Measurements from ENCODE around the gene CYP27A1.

Gene CYP27A1

DNA sequence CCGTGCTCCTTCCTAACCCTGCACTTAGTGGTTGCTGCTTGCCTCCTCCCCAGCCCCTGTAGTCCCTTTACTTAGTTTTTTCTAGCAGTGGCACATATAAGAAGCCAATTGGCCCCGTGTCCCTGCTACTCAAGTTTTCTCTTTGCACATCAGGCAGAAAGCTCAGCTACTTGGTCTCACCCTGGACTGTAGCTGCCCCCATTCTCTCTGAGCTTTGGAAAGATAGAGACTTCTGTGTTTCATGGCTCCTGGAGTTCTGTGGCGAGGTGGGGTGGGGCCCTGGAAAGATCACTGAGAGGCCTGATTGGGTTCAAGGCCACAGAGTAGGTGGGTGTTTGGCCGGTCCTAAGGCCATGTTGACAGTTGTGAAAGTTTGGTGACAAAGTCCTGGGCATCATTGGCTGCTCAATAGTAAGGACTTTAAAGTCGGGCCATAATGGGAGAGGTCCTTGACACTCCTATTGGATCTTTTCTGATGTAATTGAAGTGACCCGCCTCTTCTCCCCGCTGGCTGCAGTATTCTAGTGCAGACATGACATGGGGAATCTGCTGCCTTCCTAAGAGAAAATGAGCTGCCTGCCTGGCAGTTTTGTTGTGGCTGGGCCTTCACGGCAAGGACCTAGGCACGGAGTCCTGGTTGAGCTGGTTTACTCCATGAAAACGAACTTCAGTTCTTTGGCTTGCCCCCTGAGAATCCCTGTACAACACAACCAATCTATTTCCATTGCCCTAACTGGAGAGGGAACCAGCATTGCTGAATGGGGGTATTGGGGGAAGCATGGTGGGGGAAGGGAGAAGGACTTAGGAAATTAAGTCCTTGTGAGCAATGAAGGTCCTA lies 26.2 kb upstream of the CYP27A1 start (continued):
- no peak for TF ChIP-seq TSHZ2 (CRISPR knock-in tag; IDR thresholded peaks at IDR 0.05)
- TF ChIP-seq, protein P1, sequence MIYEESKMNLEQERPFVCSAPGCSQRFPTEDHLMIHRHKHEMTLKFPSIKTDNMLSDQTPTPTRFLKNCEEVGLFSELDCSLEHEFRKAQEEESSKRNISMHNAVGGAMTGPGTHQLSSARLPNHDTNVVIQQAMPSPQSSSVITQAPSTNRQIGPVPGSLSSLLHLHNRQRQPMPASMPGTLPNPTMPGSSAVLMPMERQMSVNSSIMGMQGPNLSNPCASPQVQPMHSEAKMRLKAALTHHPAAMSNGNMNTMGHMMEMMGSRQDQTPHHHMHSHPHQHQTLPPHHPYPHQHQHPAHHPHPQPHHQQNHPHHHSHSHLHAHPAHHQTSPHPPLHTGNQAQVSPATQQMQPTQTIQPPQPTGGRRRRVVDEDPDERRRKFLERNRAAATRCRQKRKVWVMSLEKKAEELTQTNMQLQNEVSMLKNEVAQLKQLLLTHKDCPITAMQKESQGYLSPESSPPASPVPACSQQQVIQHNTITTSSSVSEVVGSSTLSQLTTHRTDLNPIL (CRISPR knock-in tag; IDR thresholded peaks at IDR 0.05; ENCODE audit: low read depth) = no peak
- no peak for TF ChIP-seq RARB (CRISPR knock-in tag; IDR thresholded peaks at IDR 0.05)
- TF ChIP-seq ZNF565 (CRISPR knock-in tag; conservative IDR thresholded peaks at IDR 0.05; ENCODE audit: low read depth) = no peak
- TF ChIP-seq ZC3H10 (CRISPR knock-in tag; IDR thresholded peaks at IDR 0.05) = no peak

- TF ChIP-seq PPARA (CRISPR knock-in tag; IDR thresholded peaks at IDR 0.05; ENCODE audit: borderline replicate concordance) (no peak), SNAI2 (CRISPR knock-in tag; IDR thresholded peaks at IDR 0.05) (no peak), ARNTL (CRISPR knock-in tag; IDR thresholded peaks at IDR 0.05; ENCODE audit: borderline replicate concordance, low read depth) (no peak), RARB (CRISPR knock-in tag; IDR thresholded peaks at IDR 0.05) (no peak), GLIS3 (CRISPR knock-in tag; IDR thresholded peaks at IDR 0.05) (no peak), TSHZ2 (CRISPR knock-in tag; IDR thresholded peaks at IDR 0.05) (no peak), TOX (CRISPR knock-in tag; IDR thresholded peaks at IDR 0.05; ENCODE audit: borderline replicate concordance) (no peak), CSRNP3 (CRISPR knock-in tag; IDR thresholded peaks at IDR 0.05) (no peak), ISL1 (CRISPR knock-in tag; IDR thresholded peaks at IDR 0.05) (no peak), ZFP30 (CRISPR knock-in tag; IDR thresholded peaks at IDR 0.05) (no peak), TCF4 (CRISPR knock-in tag; IDR thresholded peaks at IDR 0.05; ENCODE audit: borderline replicate concordance) (no peak), CSDC2 (CRISPR knock-in tag; IDR thresholded peaks at IDR 0.05) (no peak), OSR1 (CRISPR knock-in tag; IDR thresholded peaks at IDR 0.05) (no peak), ZNF565 (CRISPR knock-in tag; conservative IDR thresholded peaks at IDR 0.05; ENCODE audit: low read depth) (no peak), ZC3H10 (CRISPR knock-in tag; IDR thresholded peaks at IDR 0.05) (no peak), ZNF8 (CRISPR knock-in tag; IDR thresholded peaks at IDR 0.05) (no peak), ZFP3 (CRISPR knock-in tag; IDR thresholded peaks at IDR 0.05) (no peak)
- TF ChIP-seq, protein P2, sequence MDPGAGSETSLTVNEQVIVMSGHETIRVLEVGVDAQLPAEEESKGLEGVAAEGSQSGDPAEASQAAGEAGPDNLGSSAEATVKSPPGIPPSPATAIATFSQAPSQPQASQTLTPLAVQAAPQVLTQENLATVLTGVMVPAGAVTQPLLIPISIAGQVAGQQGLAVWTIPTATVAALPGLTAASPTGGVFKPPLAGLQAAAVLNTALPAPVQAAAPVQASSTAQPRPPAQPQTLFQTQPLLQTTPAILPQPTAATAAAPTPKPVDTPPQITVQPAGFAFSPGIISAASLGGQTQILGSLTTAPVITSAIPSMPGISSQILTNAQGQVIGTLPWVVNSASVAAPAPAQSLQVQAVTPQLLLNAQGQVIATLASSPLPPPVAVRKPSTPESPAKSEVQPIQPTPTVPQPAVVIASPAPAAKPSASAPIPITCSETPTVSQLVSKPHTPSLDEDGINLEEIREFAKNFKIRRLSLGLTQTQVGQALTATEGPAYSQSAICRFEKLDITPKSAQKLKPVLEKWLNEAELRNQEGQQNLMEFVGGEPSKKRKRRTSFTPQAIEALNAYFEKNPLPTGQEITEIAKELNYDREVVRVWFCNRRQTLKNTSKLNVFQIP (CRISPR knock-in tag; IDR thresholded peaks at IDR 0.05; ENCODE audit: borderline replicate concordance, low read depth) = no peak
- ATAC-seq = no peak
Observed at GRCh38 chr2:218756599-218757377, 25.2 kb upstream of the CYP27A1 start.

Data from SK-N-SH treated with all-trans-retinoic acid at 6 μM for 48 hours (cell line).